Activated T-cell treated with anti-CD3 and anti-CD28 coated beads, Interleukin-2, amount 50 U/mL, for 72 hours (primary cell): ENCODE data around the gene P2RY12. TPM values are rescaled to one million over a fixed set of nuclear protein-coding genes. Genes with fewer than 3 reads are reported as not detected.

Experiments used
- ATAC-seq, 2 donors: fragments of 150-1000 bp; cut with Tn5 transposase; replicated peaks in 1 of 2; 2 replicates each; pipeline ENCODE4 v1.10.0; 2021; ENCODE audit warnings: moderate library complexity in 2 of 2, mild to moderate bottlenecking in 1 of 2
- DNase-seq, 2 donors: peaks; one replicate each; pipeline ENCODE4 v3.0.0; 2021 to 2022; ENCODE audit warnings: mixed read lengths in 1 of 2
- H3K27ac Mint-ChIP-seq: one replicate; pipeline ENCODE4 v1.8.0; 2022; ENCODE audit warnings: mild to moderate bottlenecking, moderate library complexity, mixed read lengths
- H3K27me3 Mint-ChIP-seq: one replicate; pipeline ENCODE4 v1.8.0; 2022; ENCODE audit warnings: low read depth, mixed read lengths
- H3K36me3 Mint-ChIP-seq, 2 donors: one replicate each; pipeline ENCODE4 v1.8.0; 2022; ENCODE audit warnings: mixed read lengths in 2 of 2, mild to moderate bottlenecking in 1 of 2; ENCODE audit not compliant: insufficient read depth in 2 of 2
- H3K4me1 Mint-ChIP-seq: one replicate; pipeline ENCODE4 v1.8.0; 2022; ENCODE audit warnings: low read depth, mixed read lengths
- H3K4me3 Mint-ChIP-seq, 2 donors: one replicate each; pipeline ENCODE4 v1.8.0; 2022; ENCODE audit warnings: mild to moderate bottlenecking in 2 of 2, mixed read lengths in 2 of 2, moderate library complexity in 2 of 2
- H3K9me3 Mint-ChIP-seq, 2 donors: one replicate each; pipeline ENCODE4 v1.8.0; 2022; ENCODE audit warnings: mixed read lengths in 2 of 2
- total RNA-seq, 2 donors: library from RNA; stranded (reverse); gene quantifications; one replicate each; pipeline ENCODE4 v1.2.3, GENCODE V29; 2022

Gene P2RY12
- total RNA-seq, 2 donors from 2014 or later, result not detected

GRCh38 chr3:151386056-151386455, 1.5 kb upstream of the P2RY12 start:
- peaks cover 6% of the 10 kb centered on the region for H3K4me1 Mint-ChIP-seq
- H3K4me3 Mint-ChIP-seq, result no peak overlapping the region
- ATAC-seq, result no peak
- H3K9me3 Mint-ChIP-seq, result no peaks in the 10 kb centered on the region
- H3K36me3 Mint-ChIP-seq, result no peaks in the 10 kb centered on the region
- no peaks in the 10 kb centered on the region for H3K27me3 Mint-ChIP-seq
- DNase-seq, result no peak
- H3K27ac Mint-ChIP-seq, result no peak overlapping the region

- ATAC-seq, result no peak
- H3K36me3 Mint-ChIP-seq, result no peaks in the 10 kb centered on the region
- H3K27ac Mint-ChIP-seq, result no peak overlapping the region
- no peaks in the 10 kb centered on the region for H3K27me3 Mint-ChIP-seq
- H3K9me3 Mint-ChIP-seq, result no peaks in the 10 kb centered on the region
- peaks cover 6% of the 10 kb centered on the region for H3K4me1 Mint-ChIP-seq
- no peak overlapping the region for H3K4me3 Mint-ChIP-seq
- no peak for DNase-seq
Measured at GRCh38 chr3:151383956-151384355, 597 bp downstream of the P2RY12 start.

GRCh38 chr3:151383111-151383510, 1.4 kb downstream of the P2RY12 start:
- no peaks in the 10 kb centered on the region for H3K27me3 Mint-ChIP-seq
- H3K36me3 Mint-ChIP-seq, result no peaks in the 10 kb centered on the region
- peaks cover 6% of the 10 kb centered on the region for H3K4me1 Mint-ChIP-seq
- H3K27ac Mint-ChIP-seq, result no peak overlapping the region
- no peak for DNase-seq
- no peaks in the 10 kb centered on the region for H3K9me3 Mint-ChIP-seq
- no peak for ATAC-seq
- no peak overlapping the region for H3K4me3 Mint-ChIP-seq

- H3K4me3 Mint-ChIP-seq, result no peak overlapping the region
- ATAC-seq, result no peak
- H3K4me1 Mint-ChIP-seq, result peaks cover 6% of the 10 kb centered on the region
- H3K27me3 Mint-ChIP-seq, result no peaks in the 10 kb centered on the region
- H3K36me3 Mint-ChIP-seq, result no peaks in the 10 kb centered on the region
- no peak for DNase-seq
- no peak overlapping the region for H3K27ac Mint-ChIP-seq
- H3K9me3 Mint-ChIP-seq, result no peaks in the 10 kb centered on the region
Measured at GRCh38 chr3:151382671-151383070, 1.9 kb downstream of the P2RY12 start.

- ATAC-seq (no peak), DNase-seq (peak; percentile 8 to 12)
- Mint-ChIP-seq H3K36me3 (no peaks in the 10 kb centered on the region), H3K27me3 (no peaks in the 10 kb centered on the region), H3K9me3 (no peaks in the 10 kb centered on the region), H3K27ac (no peak overlapping the region), H3K4me1 (no peaks in the 10 kb centered on the region), H3K4me3 (no peak overlapping the region)
Measured at GRCh38 chr3:151379083-151379734, 5.3 kb downstream of the P2RY12 start.

- Mint-ChIP-seq H3K9me3 (no peaks in the 10 kb centered on the region), H3K27ac (no peak overlapping the region), H3K4me1 (no peaks in the 10 kb centered on the region), H3K27me3 (no peaks in the 10 kb centered on the region), H3K36me3 (no peaks in the 10 kb centered on the region), H3K4me3 (no peak overlapping the region)
- DNase-seq, result no peak
- no peak for ATAC-seq
Measured at GRCh38 chr3:151377768-151378385, 6.7 kb downstream of the P2RY12 start.

GRCh38 chr3:151372063-151372820, 12.3 kb downstream of the P2RY12 start:
- Mint-ChIP-seq H3K4me3 (no peak overlapping the region), H3K9me3 (no peaks in the 10 kb centered on the region), H3K36me3 (no peaks in the 10 kb centered on the region), H3K4me1 (no peaks in the 10 kb centered on the region), H3K27me3 (no peaks in the 10 kb centered on the region), H3K27ac (no peak overlapping the region)
- ATAC-seq (no peak), DNase-seq (no peak)

GRCh38 chr3:151371526-151371925, 13.0 kb downstream of the P2RY12 start:
- H3K4me1 Mint-ChIP-seq, result no peaks in the 10 kb centered on the region
- no peaks in the 10 kb centered on the region for H3K36me3 Mint-ChIP-seq
- no peaks in the 10 kb centered on the region for H3K27me3 Mint-ChIP-seq
- no peak overlapping the region for H3K4me3 Mint-ChIP-seq
- DNase-seq, result no peak
- no peak for ATAC-seq
- no peaks in the 10 kb centered on the region for H3K9me3 Mint-ChIP-seq
- no peak overlapping the region for H3K27ac Mint-ChIP-seq

- Mint-ChIP-seq H3K4me3 (no peak overlapping the region), H3K27ac (no peak overlapping the region), H3K4me1 (no peaks in the 10 kb centered on the region), H3K36me3 (no peaks in the 10 kb centered on the region), H3K9me3 (no peaks in the 10 kb centered on the region), H3K27me3 (no peaks in the 10 kb centered on the region)
- DNase-seq (no peak), ATAC-seq (no peak)
Measured at GRCh38 chr3:151367448-151367847, 17.1 kb downstream of the P2RY12 start.

- DNase-seq (no peak), ATAC-seq (no peak)
- no peak overlapping the region for H3K27ac Mint-ChIP-seq
- H3K4me1 Mint-ChIP-seq, result no peaks in the 10 kb centered on the region
- no peaks in the 10 kb centered on the region for H3K36me3 Mint-ChIP-seq
- H3K4me3 Mint-ChIP-seq, result no peak overlapping the region
- H3K9me3 Mint-ChIP-seq, result no peaks in the 10 kb centered on the region
- H3K27me3 Mint-ChIP-seq, result no peaks in the 10 kb centered on the region
Measured at GRCh38 chr3:151366993-151367392, 17.6 kb downstream of the P2RY12 start.

- H3K27me3 Mint-ChIP-seq, result no peaks in the 10 kb centered on the region
- no peak for DNase-seq
- no peaks in the 10 kb centered on the region for H3K36me3 Mint-ChIP-seq
- no peaks in the 10 kb centered on the region for H3K4me1 Mint-ChIP-seq
- H3K9me3 Mint-ChIP-seq, result no peaks in the 10 kb centered on the region
- H3K4me3 Mint-ChIP-seq, result no peak overlapping the region
- no peak overlapping the region for H3K27ac Mint-ChIP-seq
- no peak for ATAC-seq
Measured at GRCh38 chr3:151362751-151363174, 21.8 kb downstream of the P2RY12 start.

GRCh38 chr3:151357463-151357850, 27.1 kb downstream of the P2RY12 start:
- Mint-ChIP-seq H3K36me3 (no peaks in the 10 kb centered on the region), H3K27ac (no peak overlapping the region), H3K4me1 (no peaks in the 10 kb centered on the region), H3K27me3 (no peaks in the 10 kb centered on the region), H3K9me3 (no peaks in the 10 kb centered on the region), H3K4me3 (no peak overlapping the region)
- ATAC-seq, result no peak
- DNase-seq, result no peak

- no peaks in the 10 kb centered on the region for H3K36me3 Mint-ChIP-seq
- H3K4me1 Mint-ChIP-seq, result peaks cover 4% of the 10 kb centered on the region
- no peak for DNase-seq
- H3K9me3 Mint-ChIP-seq, result no peaks in the 10 kb centered on the region
- H3K27ac Mint-ChIP-seq, result no peak overlapping the region
- H3K27me3 Mint-ChIP-seq, result no peaks in the 10 kb centered on the region
- ATAC-seq, result no peak
- H3K4me3 Mint-ChIP-seq, result no peak overlapping the region
Measured at GRCh38 chr3:151356794-151357462, 27.6 kb downstream of the P2RY12 start.
